Thymus (tissue), 11 donors: ENCODE measurements around the gene MVB12A. TPM values are rescaled to one million over a fixed set of nuclear protein-coding genes. Genes with fewer than 3 reads are reported as not detected.

ENCODE experiments used
- DNase-seq, 9 donors: peaks; one replicate each; pipeline ENCODE4 v3.0.0-alpha.2; 2013; ENCODE audit warnings: low spot score in 9 of 9, low read depth in 6 of 9, missing footprints in 1 of 9
- H3K27ac ChIP-seq, 2 donors: one replicate each; pipeline ENCODE4 v1.5.1; 2013; ENCODE audit warnings: control low read depth in 1 of 2, low read depth in 1 of 2, low read length in 1 of 2, mild to moderate bottlenecking in 1 of 2, moderate library complexity in 1 of 2
- H3K27me3 ChIP-seq, 2 donors: one replicate each; pipeline ENCODE4 v1.5.1; 2013; ENCODE audit warnings: low read length in 1 of 2; ENCODE audit not compliant: control insufficient read depth in 2 of 2, insufficient read depth in 1 of 2
- H3K36me3 ChIP-seq, 2 donors: one replicate each; pipeline ENCODE4 v1.5.1; 2013; ENCODE audit warnings: low read length in 1 of 2, mild to moderate bottlenecking in 1 of 2, moderate library complexity in 1 of 2; ENCODE audit not compliant: control insufficient read depth in 2 of 2, insufficient read depth in 2 of 2
- H3K4me1 ChIP-seq, 2 donors: one replicate each; pipeline ENCODE4 v1.5.1; 2013; ENCODE audit warnings: low read length in 2 of 2; ENCODE audit not compliant: control insufficient read depth in 2 of 2, insufficient read depth in 2 of 2
- H3K4me3 ChIP-seq, 2 donors: one replicate each; pipeline ENCODE4 v1.5.1; 2013; ENCODE audit warnings: low read length in 2 of 2, control low read depth in 1 of 2, mild to moderate bottlenecking in 1 of 2
- H3K9me3 ChIP-seq, 2 donors: one replicate each; pipeline ENCODE4 v1.5.1; 2013; ENCODE audit warnings: low read length in 1 of 2, mild to moderate bottlenecking in 1 of 2; ENCODE audit not compliant: control insufficient read depth in 2 of 2, insufficient read depth in 1 of 2
- WGBS: extraction: QIAGEN DNeasy Blood & Tissue Kit; methylation state at CpG from one replicate; pipeline ENCODE4 v1.1.7; 2013; 5-methylcytosine and 5-hydroxymethylcytosine counted together
- polyA plus RNA-seq: library from polyadenylated mRNA; stranded (reverse); fragments of 200-250 nt; gene quantifications from one replicate; pipeline ENCODE4 v1.2.3, GENCODE V29; 2013
- total RNA-seq: library from RNA; stranded (reverse); fragments of 120-200 nt; gene quantifications from one replicate; pipeline ENCODE4 v1.2.4, GENCODE V29; 2013
- donor health status: healthy.

Gene MVB12A
- total and polyA plus RNA-seq, 2 donors: 27.8 to 56.8 TPM

GRCh38 chr19:17431417-17431816 is 11.6 kb downstream of the MVB12A start:
- Histone ChIP-seq H3K4me1 (peaks cover 0 to 4% of the 10 kb centered on the region in 2 donors), H3K27ac (no peak overlapping the region), H3K36me3 (no peaks in the 10 kb centered on the region), H3K27me3 (no peaks in the 10 kb centered on the region), H3K9me3 (peaks cover 0 to 8% of the 10 kb centered on the region in 2 donors), H3K4me3 (no peak overlapping the region)
- DNase-seq: no peak
- WGBS: 93% methylated on average over 7 of the region's 7 CpGs

- DNase-seq: no peak
- 97% methylated on average over 7 of the region's 7 CpGs for WGBS
- Histone ChIP-seq H3K27ac (no peak overlapping the region), H3K9me3 (peaks cover 0 to 8% of the 10 kb centered on the region in 2 donors), H3K4me1 (peaks cover 0 to under 1% of the 10 kb centered on the region in 2 donors), H3K27me3 (no peaks in the 10 kb centered on the region), H3K4me3 (no peak overlapping the region), H3K36me3 (no peaks in the 10 kb centered on the region)
These were observed 15.4 kb downstream of the MVB12A start for GRCh38 chr19:17435218-17435617.

- H3K4me3 ChIP-seq: no peak overlapping the region
- H3K27ac ChIP-seq: no peak overlapping the region
- no peak for DNase-seq
- WGBS: 95% methylated on average over 25 of the region's 25 CpGs
- no peaks in the 10 kb centered on the region for H3K4me1 ChIP-seq
- peaks cover 0 to 9% of the 10 kb centered on the region in 2 donors for H3K9me3 ChIP-seq
- no peaks in the 10 kb centered on the region for H3K27me3 ChIP-seq
- no peaks in the 10 kb centered on the region for H3K36me3 ChIP-seq
These were observed 16.4 kb downstream of the MVB12A start for GRCh38 chr19:17436094-17436873.

- Histone ChIP-seq H3K27ac (no peak overlapping the region), H3K36me3 (no peaks in the 10 kb centered on the region), H3K4me3 (no peak overlapping the region), H3K4me1 (no peaks in the 10 kb centered on the region), H3K9me3 (peaks cover 0 to 12% of the 10 kb centered on the region in 2 donors), H3K27me3 (no peaks in the 10 kb centered on the region)
- WGBS: 97% methylated on average over 7 of the region's 7 CpGs
- DNase-seq: no peak
These were observed 17.0 kb downstream of the MVB12A start for GRCh38 chr19:17436874-17437267.

- peak in 2 of 9 donors; percentile 55 to 56 for DNase-seq
- Histone ChIP-seq H3K4me3 (no peak overlapping the region), H3K27ac (peak overlapping the region in 1 of 2 donors; percentile 55), H3K27me3 (peaks cover 0 to 6% of the 10 kb centered on the region in 2 donors), H3K9me3 (peaks cover 0 to 5% of the 10 kb centered on the region in 2 donors), H3K4me1 (no peaks in the 10 kb centered on the region), H3K36me3 (no peaks in the 10 kb centered on the region)
- 66% methylated on average over 8 of the region's 8 CpGs for WGBS
These were observed 21.6 kb downstream of the MVB12A start for GRCh38 chr19:17441241-17442021.

- WGBS: 99% methylated on average over 1 of the region's 1 CpG
These were observed 25.8 kb downstream of the MVB12A start for GRCh38 chr19:17445526-17446165.

GRCh38 chr19:17447704-17448130 is 27.9 kb downstream of the MVB12A start:
- H3K36me3 ChIP-seq: no peaks in the 10 kb centered on the region
- no peak overlapping the region for H3K27ac ChIP-seq
- H3K4me3 ChIP-seq: no peak overlapping the region
- WGBS: 36% methylated on average over 5 of the region's 5 CpGs
- H3K27me3 ChIP-seq: peaks cover 16 to 52% of the 10 kb centered on the region in 2 donors
- no peak for DNase-seq
- peaks cover 0 to 5% of the 10 kb centered on the region in 2 donors for H3K4me1 ChIP-seq
- H3K9me3 ChIP-seq: peaks cover 0 to 5% of the 10 kb centered on the region in 2 donors

More at GRCh38 chr19:17445526-17446165, 25.8 kb downstream of the MVB12A start:
- Histone ChIP-seq H3K27me3 (peaks cover 16 to 46% of the 10 kb centered on the region in 2 donors), H3K4me1 (peaks cover 0 to 5% of the 10 kb centered on the region in 2 donors), H3K36me3 (no peaks in the 10 kb centered on the region), H3K4me3 (no peak overlapping the region), H3K9me3 (peaks cover 0 to 9% of the 10 kb centered on the region in 2 donors), H3K27ac (no peak overlapping the region)
- no peak for DNase-seq

- H3K27ac ChIP-seq: peak within 1 kb of the TSS in 1 of 2 donors; percentile 8
These were observed 28.5 kb downstream of the MVB12A start, which contains the start of gene TMEM221 for GRCh38 chr19:17448131-17448967. TMEM221 (minus strand) TSS chr19:17448668; CDS start chr19:17448462, 206 bp downstream.

More at GRCh38 chr19:17448131-17448967, 28.5 kb downstream of the MVB12A start, which contains the start of gene TMEM221:
- DNase-seq: peak in 1 of 9 donors; percentile 41
- peak within 1 kb of the TSS in 1 of 2 donors; percentile 29 for H3K4me3 ChIP-seq
- WGBS: 2% methylated on average over 81 of the region's 81 CpGs
- peaks cover 0 to 8% of the 10 kb centered on the region in 2 donors for H3K9me3 ChIP-seq
- H3K27me3 ChIP-seq: peaks cover 16 to 55% of the 10 kb centered on the region in 2 donors
- H3K4me1 ChIP-seq: peaks cover 0 to 5% of the 10 kb centered on the region in 2 donors
- H3K36me3 ChIP-seq: no peaks in the 10 kb centered on the region
